Fibroblast of the aortic adventitia (primary cell): Measurements from ENCODE around the gene SBF1. TPM values are rescaled to one million over a fixed set of nuclear protein-coding genes. Genes with fewer than 3 reads are reported as not detected.

Experiments
- DNase-seq: peaks from one replicate; pipeline ENCODE4 v3.0.0-alpha.2; 2010; ENCODE audit warnings: low read depth
- H3K4me3 ChIP-seq: 2 replicates; pipeline ENCODE4 v1.5.1; 2011; ENCODE audit warnings: low read depth, mild to moderate bottlenecking, control low read depth, low read length, moderate library complexity
- CTCF ChIP-seq: IDR thresholded peaks from 2 replicates; pipeline ENCODE4 v1.5.1; 2011; ENCODE audit warnings: mild to moderate bottlenecking, low read length, control low read depth, inconsistent platforms; ENCODE audit not compliant: insufficient read depth
- total RNA-seq: library from RNA; depleted of rRNA; stranded (reverse); fragments of >200 nt; gene quantifications from 2 replicates; pipeline ENCODE4 v1.2.3, GENCODE V29; 2012; ENCODE audit warnings: low replicate concordance

The SBF1 gene
- total RNA-seq, 1 donor = 70.9 TPM

GRCh38 chr22:50422046-50422445 is 52.8 kb downstream of the SBF1 start:
- no peak for TF ChIP-seq CTCF
- no peak overlapping the region for H3K4me3 ChIP-seq

GRCh38 chr22:50420581-50420980 is 54.3 kb downstream of the SBF1 start:
- no peak overlapping the region for H3K4me3 ChIP-seq
- TF ChIP-seq CTCF = no peak
- DNase-seq = no peak

More at GRCh38 chr22:50422046-50422445, 52.8 kb downstream of the SBF1 start:
- DNase-seq = no peak

- no peak for TF ChIP-seq CTCF
- H3K4me3 ChIP-seq = no peak overlapping the region
- DNase-seq = no peak
Measured at GRCh38 chr22:50420015-50420414, 54.8 kb downstream of the SBF1 start.

GRCh38 chr22:50419116-50419515 is 55.7 kb downstream of the SBF1 start:
- no peak for TF ChIP-seq CTCF
- no peak overlapping the region for H3K4me3 ChIP-seq
- no peak for DNase-seq

- no peak overlapping the region for H3K4me3 ChIP-seq
- no peak for DNase-seq
- no peak for TF ChIP-seq CTCF
Measured at GRCh38 chr22:50418624-50419023, 56.2 kb downstream of the SBF1 start.

- DNase-seq = no peak
- no peak for TF ChIP-seq CTCF
- no peak overlapping the region for H3K4me3 ChIP-seq
Measured at GRCh38 chr22:50417411-50418210, 57.2 kb downstream of the SBF1 start.

- DNase-seq = no peak
- no peak for TF ChIP-seq CTCF
Measured at GRCh38 chr22:50416996-50417395, 57.8 kb downstream of the SBF1 start.

More at GRCh38 chr22:50416996-50417395, 57.8 kb downstream of the SBF1 start:
- no peak overlapping the region for H3K4me3 ChIP-seq
